KBM-7 (cell line): ENCODE results near the gene PLEK.
"Not testable (repeated sequence)": the region's sequence is repeated elsewhere in the genome, so short reads cannot be mapped to it uniquely, and the experiment has no call there.

Experiments
- DNase-seq: peaks from one replicate; pipeline ENCODE4 v3.0.0-alpha.2; 2015
- in situ Hi-C: fragments of 300-500 bp; cut with MboI; formaldehyde crosslinking; loops from 2 replicates; pipeline ENCODE4 v1.14.3; 2020; ENCODE audit warnings: low sequenced_read_pairs, low pct_unique_long_range_greater_than_20kb, mixed read lengths

Gene PLEK

GRCh38 chr2:68378779-68379178 lies 13.7 kb downstream of the PLEK start:
- DNase-seq, in situ Hi-C loops: not testable (repeated sequence)

GRCh38 chr2:68379184-68379708 lies 14.2 kb downstream of the PLEK start:
- no peak for DNase-seq
- in situ Hi-C loops = no loop called here

GRCh38 chr2:68383778-68384177 lies 18.7 kb downstream of the PLEK start:
- in situ Hi-C loops = no loop called here
- DNase-seq = no peak

- in situ Hi-C loops = no loop called here
Measured at GRCh38 chr2:68384485-68385107, 19.5 kb downstream of the PLEK start.

GRCh38 chr2:68385220-68385906 lies 20.3 kb downstream of the PLEK start:
- DNase-seq = peak; percentile 73
- in situ Hi-C loops = no loop called here

More at GRCh38 chr2:68384485-68385107, 19.5 kb downstream of the PLEK start:
- no peak for DNase-seq

GRCh38 chr2:68385907-68386287 lies 20.8 kb downstream of the PLEK start:
- DNase-seq = no peak
- in situ Hi-C loops = no loop called here

GRCh38 chr2:68386365-68386764 lies 21.3 kb downstream of the PLEK start:
- in situ Hi-C loops = no loop called here
- DNase-seq = no peak

GRCh38 chr2:68387408-68388350 lies 22.6 kb downstream of the PLEK start:
- peak; percentile 84 for DNase-seq
- in situ Hi-C loops = no loop called here

- DNase-seq = no peak
- in situ Hi-C loops = no loop called here
Measured at GRCh38 chr2:68388358-68388757, 23.3 kb downstream of the PLEK start.

- DNase-seq = no peak
- in situ Hi-C loops = no loop called here
Measured at GRCh38 chr2:68388772-68389171, 23.7 kb downstream of the PLEK start.

- DNase-seq = no peak
- in situ Hi-C loops = no loop called here
Measured at GRCh38 chr2:68390114-68390513, 25.0 kb downstream of the PLEK start.

- DNase-seq = no peak
- in situ Hi-C loops = no loop called here
Measured at GRCh38 chr2:68390586-68390985, 25.5 kb downstream of the PLEK start.

- in situ Hi-C loops = no loop called here
Measured at GRCh38 chr2:68391099-68391498, 26.0 kb downstream of the PLEK start.

GRCh38 chr2:68391869-68392268 lies 26.8 kb downstream of the PLEK start:
- in situ Hi-C loops = no loop called here
- no peak for DNase-seq

More at GRCh38 chr2:68391099-68391498, 26.0 kb downstream of the PLEK start:
- DNase-seq = peak; percentile 46

GRCh38 chr2:68396093-68396492 lies 31.0 kb downstream of the PLEK start:
- no peak for DNase-seq
- in situ Hi-C loops = no loop called here

- DNase-seq, in situ Hi-C loops: not testable (repeated sequence)
Measured at GRCh38 chr2:68397704-68398263, 32.7 kb downstream of the PLEK start.

GRCh38 chr2:68403199-68403644 lies 38.1 kb downstream of the PLEK start:
- in situ Hi-C loops = no loop called here
- no peak for DNase-seq

GRCh38 chr2:68404164-68404563 lies 39.1 kb downstream of the PLEK start:
- in situ Hi-C loops = no loop called here
- no peak for DNase-seq
